GM12801 (cell line): Measurements from ENCODE around the gene BCORL1.

Source experiments
- TF ChIP-seq, protein P1 (sequence below): IDR thresholded peaks from one replicate; pipeline ENCODE4 v1.5.1; 2011; ENCODE audit warnings: control low read depth; ENCODE audit not compliant: insufficient read length; ENCODE audit errors: extremely low read depth

Gene BCORL1

DNA sequence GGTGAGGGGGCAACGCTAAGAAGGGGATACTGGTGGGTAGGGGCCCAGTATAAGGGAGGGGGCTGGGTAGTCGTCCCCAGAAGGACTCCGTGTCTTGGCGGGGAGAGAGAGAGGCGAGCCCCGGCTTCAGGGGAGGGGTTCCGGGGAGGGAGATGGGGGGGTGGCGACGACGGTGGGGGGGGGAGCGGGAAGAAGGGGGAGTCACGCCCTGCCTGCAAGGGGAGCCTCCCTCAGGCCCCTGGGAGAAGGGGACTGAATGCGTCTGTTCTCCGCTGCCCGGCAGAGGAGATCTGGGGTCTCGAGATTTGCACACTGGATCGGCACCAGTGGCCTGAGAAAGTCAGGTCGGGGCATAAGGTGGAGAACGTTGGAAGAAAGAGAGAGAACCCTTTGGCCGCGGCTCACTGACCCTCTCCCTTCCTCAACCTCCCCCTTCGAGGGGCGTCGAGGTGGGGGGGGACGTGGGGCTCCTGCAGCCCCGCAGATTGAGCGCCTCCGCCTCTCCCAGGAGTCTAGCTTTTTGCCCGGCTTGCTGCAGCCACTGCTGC, 609 bp upstream of the BCORL1 start:
- TF ChIP-seq, protein P1, sequence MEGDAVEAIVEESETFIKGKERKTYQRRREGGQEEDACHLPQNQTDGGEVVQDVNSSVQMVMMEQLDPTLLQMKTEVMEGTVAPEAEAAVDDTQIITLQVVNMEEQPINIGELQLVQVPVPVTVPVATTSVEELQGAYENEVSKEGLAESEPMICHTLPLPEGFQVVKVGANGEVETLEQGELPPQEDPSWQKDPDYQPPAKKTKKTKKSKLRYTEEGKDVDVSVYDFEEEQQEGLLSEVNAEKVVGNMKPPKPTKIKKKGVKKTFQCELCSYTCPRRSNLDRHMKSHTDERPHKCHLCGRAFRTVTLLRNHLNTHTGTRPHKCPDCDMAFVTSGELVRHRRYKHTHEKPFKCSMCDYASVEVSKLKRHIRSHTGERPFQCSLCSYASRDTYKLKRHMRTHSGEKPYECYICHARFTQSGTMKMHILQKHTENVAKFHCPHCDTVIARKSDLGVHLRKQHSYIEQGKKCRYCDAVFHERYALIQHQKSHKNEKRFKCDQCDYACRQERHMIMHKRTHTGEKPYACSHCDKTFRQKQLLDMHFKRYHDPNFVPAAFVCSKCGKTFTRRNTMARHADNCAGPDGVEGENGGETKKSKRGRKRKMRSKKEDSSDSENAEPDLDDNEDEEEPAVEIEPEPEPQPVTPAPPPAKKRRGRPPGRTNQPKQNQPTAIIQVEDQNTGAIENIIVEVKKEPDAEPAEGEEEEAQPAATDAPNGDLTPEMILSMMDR: no peak

DNA sequence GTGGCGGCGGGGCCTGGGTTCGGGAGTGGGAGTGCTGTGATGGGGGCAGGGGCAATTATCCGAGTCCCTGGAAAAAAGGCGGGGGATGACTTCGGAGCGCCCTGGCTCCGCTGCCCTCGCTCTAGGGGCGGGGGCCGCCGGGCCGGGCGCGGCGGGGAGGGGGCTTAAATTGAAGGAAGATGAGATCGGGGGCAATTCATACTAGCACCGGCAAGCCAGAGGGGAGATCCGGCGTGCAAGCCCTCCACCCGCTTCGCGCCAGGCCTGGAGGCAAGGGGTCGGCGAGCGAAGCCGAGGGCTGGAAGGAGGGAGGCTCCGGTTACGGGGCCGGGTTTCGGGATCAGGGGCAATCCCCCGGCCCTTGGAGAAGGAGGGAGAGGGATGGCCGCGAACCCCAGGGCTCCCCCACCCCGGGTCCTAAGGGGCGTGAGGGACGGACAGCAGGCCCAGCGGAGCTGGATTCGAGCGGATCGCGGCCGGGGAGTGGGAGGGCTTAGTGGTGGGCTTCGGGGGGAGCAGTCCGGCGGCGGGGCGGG, 1.2 kb downstream of the BCORL1 start:
- TF ChIP-seq, protein P1: no peak

DNA sequence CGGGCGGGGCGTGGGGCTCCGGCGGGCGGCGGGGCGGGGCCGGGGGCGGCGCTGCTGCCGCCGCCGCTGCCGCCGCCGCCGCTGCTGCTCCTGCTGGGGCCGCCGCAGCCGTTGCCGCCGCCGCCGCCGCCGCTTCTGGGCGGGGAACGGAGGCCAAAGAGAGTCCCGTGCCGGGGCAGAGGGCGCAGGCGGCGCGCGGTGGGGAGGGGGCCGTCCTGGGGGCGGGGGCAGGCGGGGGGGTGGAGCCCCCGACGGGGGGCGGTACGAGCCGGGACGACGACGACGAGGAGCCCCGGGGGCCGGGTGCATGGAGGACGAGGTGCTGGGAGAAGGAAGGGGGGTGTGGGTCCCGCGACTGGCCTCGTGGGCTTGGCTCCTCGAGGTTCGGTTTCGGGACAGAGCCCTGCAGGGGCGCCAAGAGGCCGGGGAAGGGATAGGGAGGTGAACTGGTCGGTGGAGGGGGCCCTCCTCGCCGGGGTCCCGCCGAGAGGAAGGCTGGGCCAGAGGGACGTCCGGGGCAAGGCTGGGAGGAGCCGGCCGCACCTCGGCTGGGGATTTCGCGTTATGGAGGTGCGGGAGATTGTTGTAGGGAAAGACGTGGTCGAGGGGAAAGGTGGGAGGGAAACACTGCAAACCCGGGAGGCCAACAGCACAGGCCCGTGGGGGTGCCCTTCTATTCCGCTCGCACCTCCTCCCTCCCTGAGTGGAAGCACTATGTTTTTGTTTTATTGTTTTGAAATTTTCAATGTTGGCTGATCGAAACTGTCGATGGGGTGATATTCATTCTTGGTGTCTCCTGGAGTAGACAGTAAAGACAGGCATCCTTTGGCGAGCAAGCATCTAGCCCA, 1.9 kb downstream of the BCORL1 start:
- TF ChIP-seq, protein P1: no peak

DNA sequence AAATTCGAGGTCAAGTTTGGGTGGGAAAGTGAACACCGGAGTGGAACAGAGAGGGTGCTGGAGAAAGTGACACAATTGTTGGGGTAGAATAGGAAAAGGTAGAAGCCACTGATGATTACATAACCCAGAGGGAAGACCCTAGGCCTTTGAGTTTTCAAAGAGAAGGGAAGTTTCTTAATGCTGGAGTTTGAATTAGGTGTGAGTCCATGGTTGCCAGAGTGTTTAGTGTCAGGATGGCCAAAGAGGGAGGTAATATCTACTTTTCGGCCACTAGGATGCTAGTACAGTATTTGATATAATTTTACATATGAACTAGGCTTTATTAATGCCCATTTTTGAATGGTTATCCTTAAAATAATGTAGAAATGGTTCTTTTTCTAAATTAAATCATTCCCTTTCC, 5.4 kb downstream of the BCORL1 start:
- TF ChIP-seq, protein P1: no peak

DNA sequence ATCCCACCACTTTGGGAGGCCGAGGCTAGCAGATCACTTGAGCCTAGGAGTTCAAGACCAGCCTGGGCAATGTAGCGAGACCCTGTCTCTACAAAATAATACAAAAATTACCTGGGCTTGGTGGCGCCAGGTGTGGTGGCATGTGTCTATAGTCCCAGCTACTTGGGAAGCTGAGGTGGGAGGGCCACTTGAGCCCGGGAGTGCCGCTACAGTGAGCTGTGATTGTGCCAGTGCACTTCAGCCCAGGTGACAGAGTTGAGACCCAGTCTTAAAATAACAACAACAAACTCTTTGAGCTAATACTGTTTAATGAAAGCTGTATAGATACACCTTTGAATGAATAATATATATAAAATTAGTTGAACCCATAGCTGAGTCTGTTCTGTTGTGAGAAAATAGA, 9.7 kb downstream of the BCORL1 start:
- TF ChIP-seq, protein P1: no peak

DNA sequence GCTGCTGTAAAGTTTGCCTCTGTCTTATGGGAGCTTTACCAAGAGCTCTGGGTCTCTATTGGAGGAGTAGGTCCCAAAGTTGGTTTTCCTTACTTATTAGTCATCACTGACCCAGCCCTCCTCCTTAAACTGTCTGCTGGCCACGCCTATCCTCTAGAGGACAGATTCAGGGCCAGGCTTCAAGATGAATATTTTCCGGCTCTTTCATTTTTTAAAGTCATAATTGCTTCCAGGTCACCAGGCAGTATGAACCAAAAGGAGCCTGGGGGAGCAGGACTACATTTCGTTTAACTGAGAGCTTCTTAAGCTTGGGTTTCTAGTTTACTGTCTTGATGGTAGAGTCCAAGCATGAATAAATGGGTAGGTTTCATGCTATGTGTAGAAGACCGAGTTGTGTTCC, 13.7 kb downstream of the BCORL1 start:
- TF ChIP-seq, protein P1: no peak

DNA sequence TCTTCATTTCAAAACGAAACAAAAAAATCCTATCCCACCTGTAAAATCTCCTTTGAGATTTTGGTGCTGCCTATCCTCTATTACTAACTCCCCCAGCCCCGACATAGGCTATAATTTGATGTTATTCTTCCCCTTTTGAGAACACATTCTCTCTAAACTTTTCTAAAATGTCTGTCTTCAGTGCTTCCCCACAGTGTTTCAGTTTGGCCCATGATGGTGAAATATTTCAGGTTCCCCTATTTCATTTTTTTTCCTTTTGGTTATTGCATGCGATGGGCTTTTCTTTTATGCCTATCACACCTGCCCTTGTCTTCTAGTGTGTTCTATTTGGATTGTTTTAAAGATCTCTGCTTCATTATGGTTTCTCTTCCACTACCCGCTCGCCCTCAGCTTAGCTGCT, 14.7 kb downstream of the BCORL1 start:
- TF ChIP-seq, protein P1: no peak
